ENCODE data around the gene PYDC2.
"Not testable (repeated sequence)": the region's sequence is repeated elsewhere in the genome, so short reads cannot be mapped to it uniquely, and the experiment has no call there.

- TF ChIP-seq POLR2A, CTCF (IDR thresholded peaks at IDR 0.05): not testable (repeated sequence)
These were observed 23.0 kb downstream of the PYDC2 start for GRCh38 chr3:191483994-191484393.

Measured in adrenal gland (tissue), 5 donors.